IMR-90 (cell line): ENCODE data around the gene PRR36. TPM values are rescaled to one million over a fixed set of nuclear protein-coding genes. Genes with fewer than 3 reads are reported as not detected.

Experiments
- ATAC-seq: fragments of 200-7000 bp; cut with Tn5 transposase; 2 replicates; pipeline ENCODE4 v1.9.1; 2020; ENCODE audit warnings: low read depth, mild to moderate bottlenecking, moderate library complexity
- BruUV-seq: library from RNA; stranded (reverse); fragments of 400-500 nt; replicated peaks from 2 replicates; lab custom pipeline; 2021; lab: Mats Ljungman, UMichigan
- CTCF ChIA-PET: fragments of 300-600 bp; formaldehyde crosslinking; extraction: SDS; loops from one replicate; lab custom pipeline; 2021; ENCODE audit warnings: antibody characterized with exemption; lab: Yijun Ruan, JAX
- POLR2A ChIA-PET: fragments of 300-600 bp; sonication (Branson Sonifier 250); formaldehyde crosslinking; loops from one replicate; lab custom pipeline; 2022; ENCODE audit warnings: antibody characterized with exemption; ENCODE audit not compliant: unreplicated experiment; lab: Charles Lee
- DNase-seq: peaks from one replicate; pipeline ENCODE4 v3.0.0; 2013
- H2AFZ ChIP-seq: replicated peaks from 2 replicates; pipeline ENCODE3; 2013; ENCODE audit warnings: low read length, mild to moderate bottlenecking; ENCODE audit not compliant: poor library complexity
- H2AK5ac ChIP-seq: 2 replicates; pipeline ENCODE4 v1.6.1; 2013; ENCODE audit warnings: low read depth, low read length, inconsistent platforms
- H2AK9ac ChIP-seq: replicated peaks from 2 replicates; pipeline ENCODE3; 2013; ENCODE audit warnings: mild to moderate bottlenecking, low read depth, low read length, moderate library complexity; ENCODE audit not compliant: poor library complexity
- H2BK120ac ChIP-seq: 2 replicates; pipeline ENCODE4 v1.6.1; 2013; ENCODE audit warnings: low read depth, low read length, inconsistent platforms
- H2BK15ac ChIP-seq: 3 replicates; pipeline ENCODE4 v1.6.1; 2013; ENCODE audit warnings: low read depth, low read length, inconsistent platforms
- H2BK20ac ChIP-seq: 2 replicates; pipeline ENCODE4 v1.6.1; 2013; ENCODE audit warnings: low read depth, mild to moderate bottlenecking, inconsistent platforms, low read length, moderate library complexity
- H2BK5ac ChIP-seq: 2 replicates; pipeline ENCODE4 v1.6.1; 2013; ENCODE audit warnings: mild to moderate bottlenecking, low read depth, low read length, inconsistent platforms; ENCODE audit not compliant: poor library complexity, severe bottlenecking
- H3K14ac ChIP-seq: replicated peaks from 2 replicates; pipeline ENCODE4 v1.6.1; 2013; ENCODE audit warnings: low read depth, low read length, inconsistent platforms
- H3K18ac ChIP-seq: 2 replicates; pipeline ENCODE4 v1.6.1; 2013; ENCODE audit warnings: low read depth, low read length, control low read depth
- H3K23ac ChIP-seq: 2 replicates; pipeline ENCODE4 v1.6.1; 2013; ENCODE audit warnings: low read depth, low read length, inconsistent platforms
- H3K27ac ChIP-seq: 2 replicates; pipeline ENCODE4 v1.5.1; 2013; ENCODE audit warnings: mild to moderate bottlenecking, control low read depth, low read length; ENCODE audit not compliant: insufficient read depth
- H3K27me3 ChIP-seq: 2 replicates; pipeline ENCODE4 v1.6.1; 2013; ENCODE audit warnings: low read length; ENCODE audit not compliant: control insufficient read depth, insufficient read depth
- H3K36me3 ChIP-seq: 2 replicates; pipeline ENCODE4 v1.6.1; 2013; ENCODE audit warnings: low read length, mixed read lengths; ENCODE audit not compliant: control insufficient read depth, insufficient read depth
- H3K4ac ChIP-seq: 2 replicates; pipeline ENCODE4 v1.6.1; 2013; ENCODE audit warnings: low read depth, low read length, inconsistent platforms
- H3K4me1 ChIP-seq: 2 replicates; pipeline ENCODE4 v1.6.1; 2013; ENCODE audit warnings: low read length, mixed read lengths; ENCODE audit not compliant: control insufficient read depth, insufficient read depth
- H3K4me2 ChIP-seq: 2 replicates; pipeline ENCODE4 v1.6.1; 2013; ENCODE audit warnings: low read depth, mild to moderate bottlenecking, control low read depth, low read length, moderate library complexity
- H3K4me3 ChIP-seq: 2 replicates; pipeline ENCODE4 v1.5.1; 2013; ENCODE audit warnings: low read depth, mild to moderate bottlenecking, control low read depth, low read length, moderate library complexity; ENCODE audit not compliant: insufficient read depth
- H3K56ac ChIP-seq: 2 replicates; pipeline ENCODE4 v1.6.1; 2013; ENCODE audit warnings: low read length, inconsistent platforms; ENCODE audit not compliant: insufficient read depth; ENCODE audit errors: extremely low read depth
- H3K79me1 ChIP-seq, 2 experiments: 2 replicates each; pipeline ENCODE4 v1.6.1; 2013; ENCODE audit warnings: low read length in 2 of 2, inconsistent platforms in 1 of 2, low read depth in 1 of 2
- H3K9ac ChIP-seq: 2 replicates; pipeline ENCODE4 v1.6.1; 2013; ENCODE audit warnings: low read depth, low read length, control low read depth
- H3K9me1 ChIP-seq: 2 replicates; pipeline ENCODE4 v1.6.1; 2013; ENCODE audit warnings: low read length, inconsistent platforms; ENCODE audit not compliant: insufficient read depth
- H3K9me3 ChIP-seq: 2 replicates; pipeline ENCODE4 v1.6.1; 2013; ENCODE audit warnings: low read length; ENCODE audit not compliant: control insufficient read depth, insufficient read depth
- H4K20me1 ChIP-seq: 2 replicates; pipeline ENCODE4 v1.6.1; 2013; ENCODE audit warnings: low read length, inconsistent platforms; ENCODE audit not compliant: insufficient read depth
- H4K5ac ChIP-seq: 2 replicates; pipeline ENCODE4 v1.6.1; 2013; ENCODE audit warnings: mild to moderate bottlenecking, low read depth, low read length, control low read depth
- H4K8ac ChIP-seq, 2 experiments: 2 replicates each; pipeline ENCODE4 v1.6.1; 2013; ENCODE audit warnings: low read depth in 2 of 2, low read length in 2 of 2, control low read depth in 1 of 2, inconsistent platforms in 1 of 2
- H4K91ac ChIP-seq: 2 replicates; pipeline ENCODE4 v1.6.1; 2013; ENCODE audit warnings: low read depth, low read length, inconsistent platforms; ENCODE audit not compliant: insufficient read depth
- BHLHE40 ChIP-seq: fragments of 150-350 bp; IDR thresholded peaks from 2 replicates; pipeline ENCODE4 v1.6.1; 2016; ENCODE audit warnings: mild to moderate bottlenecking, low read depth, low read length
- CHD1 ChIP-seq: IDR thresholded peaks from 2 replicates; pipeline ENCODE4 v1.6.1; 2012; ENCODE audit warnings: low read depth, low read length, improper control_type of control experiment
- CTCF ChIP-seq: conservative IDR thresholded peaks from 2 replicates; pipeline ENCODE4 v1.5.1; 2012; ENCODE audit warnings: mild to moderate bottlenecking, low read depth, low read length, improper control_type of control experiment
- FOS ChIP-seq: fragments of 150-350 bp; IDR thresholded peaks from 2 replicates; pipeline ENCODE4 v1.6.1; 2016; ENCODE audit warnings: low read depth, low read length
- MAFK ChIP-seq: IDR thresholded peaks from 2 replicates; pipeline ENCODE4 v1.6.1; 2012; ENCODE audit warnings: low read depth, low read length, improper control_type of control experiment
- MAZ ChIP-seq: IDR thresholded peaks from 2 replicates; pipeline ENCODE4 v1.6.1; 2012; ENCODE audit warnings: low read depth, mild to moderate bottlenecking, low read length, improper control_type of control experiment, moderate library complexity, borderline replicate concordance
- MXI1 ChIP-seq: IDR thresholded peaks from 2 replicates; pipeline ENCODE4 v1.6.1; 2012; ENCODE audit warnings: low read depth, mild to moderate bottlenecking, low read length, moderate library complexity, borderline replicate concordance
- NFE2L2 ChIP-seq: fragments of 150-350 bp; IDR thresholded peaks from 2 replicates; pipeline ENCODE4 v1.6.1; 2016; ENCODE audit warnings: low read depth, mild to moderate bottlenecking, low read length
- POLR2A ChIP-seq: IDR thresholded peaks from 2 replicates; pipeline ENCODE4 v1.6.1; 2012; ENCODE audit warnings: mild to moderate bottlenecking, low read depth, low read length
- RAD21 ChIP-seq: IDR thresholded peaks from 2 replicates; pipeline ENCODE4 v1.6.1; 2012; ENCODE audit warnings: low read length, improper control_type of control experiment
- RCOR1 ChIP-seq: IDR thresholded peaks from 2 replicates; pipeline ENCODE4 v1.6.1; 2012; ENCODE audit warnings: mild to moderate bottlenecking, low read length, improper control_type of control experiment; ENCODE audit not compliant: insufficient replicate concordance
- RFX5 ChIP-seq: IDR thresholded peaks from 2 replicates; pipeline ENCODE4 v1.8.0; 2012; ENCODE audit warnings: low read depth, mild to moderate bottlenecking, low read length, moderate library complexity
- SMC3 ChIP-seq: fragments of 150-350 bp; IDR thresholded peaks from 2 replicates; pipeline ENCODE4 v1.6.1; 2016; ENCODE audit warnings: low read depth, mild to moderate bottlenecking, antibody characterized with exemption, low read length, moderate library complexity
- WGBS, 2 experiments: methylation state at CpG; one replicate each; pipeline versions ENCODE4 v1.1.5 to v1.1.7; 2013; ENCODE audit warnings: missing lambda C conversion rate in 2 of 2; ENCODE audit not compliant: insufficient read length in 1 of 2; ENCODE audit errors: extremely low coverage in 2 of 2; 5-methylcytosine and 5-hydroxymethylcytosine counted together
- dilution Hi-C: fragments of 300-500 bp; cut with HindIII; formaldehyde crosslinking; loops from one replicate; pipeline ENCODE4 v1.14.3; 2018; ENCODE audit warnings: low sequenced_read_pairs; ENCODE audit not compliant: unreplicated experiment
- in situ Hi-C: fragments of 300-500 bp; cut with MboI; formaldehyde crosslinking; loops from 3 replicates; pipeline ENCODE4 v1.14.3; 2019; ENCODE audit warnings: low sequenced_read_pairs, inconsistent platforms, mixed read lengths
- intact Hi-C: fragments of 100-400 bp; cut with micrococcal nuclease; formaldehyde crosslinking; loops from 2 replicates; pipeline ENCODE4 v1.10.0; 2022
- polyA plus RNA-seq, 3 experiments: library from polyadenylated mRNA; depleted of rRNA; stranded (reverse); fragments of >200 nt; gene quantifications; 2 replicates each; pipeline ENCODE4 v1.2.3, GENCODE V29; 2012; ENCODE audit warnings: low replicate concordance in 1 of 3
- total RNA-seq: library from RNA; depleted of rRNA; stranded (reverse); fragments of >200 nt; gene quantifications from 2 replicates; pipeline ENCODE4 v1.2.3, GENCODE V29; 2012
- TF ChIP-seq, protein P1 (sequence below): fragments of 150-350 bp; IDR thresholded peaks from 2 replicates; pipeline ENCODE4 v1.6.1; 2016; ENCODE audit warnings: low read depth, mild to moderate bottlenecking, low read length, moderate library complexity, borderline replicate concordance
- TF ChIP-seq, protein P2 (sequence below): fragments of 150-350 bp; IDR thresholded peaks from 2 replicates; pipeline ENCODE4 v1.6.1; 2017; ENCODE audit warnings: mild to moderate bottlenecking, antibody characterized with exemption, low read length, low read depth

Gene PRR36
- total and polyA plus RNA-seq, 2 of the 4 experiments (the other 2 are of a cell fraction): 0.02 TPM; not detected in 1

GRCh38 chr19:7833225-7834099 is 40.7 kb downstream of the PRR36 start:
- no peak overlapping the region for H2BK120ac ChIP-seq
- BruUV-seq: no TSS peak
- in situ Hi-C loops: no loop called here
- no peak for TF ChIP-seq POLR2A
- no peak for TF ChIP-seq MAFK
- TF ChIP-seq CTCF: no peak
- TF ChIP-seq RFX5: no peak
- no peak for TF ChIP-seq CHD1
- TF ChIP-seq, protein P1, sequence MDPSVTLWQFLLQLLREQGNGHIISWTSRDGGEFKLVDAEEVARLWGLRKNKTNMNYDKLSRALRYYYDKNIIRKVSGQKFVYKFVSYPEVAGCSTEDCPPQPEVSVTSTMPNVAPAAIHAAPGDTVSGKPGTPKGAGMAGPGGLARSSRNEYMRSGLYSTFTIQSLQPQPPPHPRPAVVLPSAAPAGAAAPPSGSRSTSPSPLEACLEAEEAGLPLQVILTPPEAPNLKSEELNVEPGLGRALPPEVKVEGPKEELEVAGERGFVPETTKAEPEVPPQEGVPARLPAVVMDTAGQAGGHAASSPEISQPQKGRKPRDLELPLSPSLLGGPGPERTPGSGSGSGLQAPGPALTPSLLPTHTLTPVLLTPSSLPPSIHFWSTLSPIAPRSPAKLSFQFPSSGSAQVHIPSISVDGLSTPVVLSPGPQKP: no peak
- TF ChIP-seq, protein P2, sequence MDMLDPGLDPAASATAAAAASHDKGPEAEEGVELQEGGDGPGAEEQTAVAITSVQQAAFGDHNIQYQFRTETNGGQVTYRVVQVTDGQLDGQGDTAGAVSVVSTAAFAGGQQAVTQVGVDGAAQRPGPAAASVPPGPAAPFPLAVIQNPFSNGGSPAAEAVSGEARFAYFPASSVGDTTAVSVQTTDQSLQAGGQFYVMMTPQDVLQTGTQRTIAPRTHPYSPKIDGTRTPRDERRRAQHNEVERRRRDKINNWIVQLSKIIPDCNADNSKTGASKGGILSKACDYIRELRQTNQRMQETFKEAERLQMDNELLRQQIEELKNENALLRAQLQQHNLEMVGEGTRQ: no peak
- no peak for TF ChIP-seq SMC3
- TF ChIP-seq RAD21: no peak
- no peak for TF ChIP-seq MXI1
- TF ChIP-seq BHLHE40: no peak
- no peak for TF ChIP-seq NFE2L2
- TF ChIP-seq MAZ: no peak
- no peak for TF ChIP-seq RCOR1
- no peak for TF ChIP-seq FOS

More at GRCh38 chr19:7833225-7834099, 40.7 kb downstream of the PRR36 start:
- Histone ChIP-seq H2BK15ac (no peak overlapping the region; the same call in 2 of the 3 replicates), H3K27ac (no peak overlapping the region), H2AFZ (peak overlapping the region; percentile 21), H3K4me3 (no peak overlapping the region), H3K9me1 (peaks cover 6% of the 10 kb centered on the region), H2AK5ac (no peak overlapping the region), H4K20me1 (peaks cover 10% of the 10 kb centered on the region), H4K8ac (no peak overlapping the region), H4K5ac (no peak overlapping the region), H3K4ac (no peak overlapping the region), H2BK5ac (no peak overlapping the region), H3K4me2 (no peak overlapping the region), H3K4me1 (peaks cover 16% of the 10 kb centered on the region), H4K91ac (no peak overlapping the region), H3K23ac (no peak overlapping the region), H3K18ac (no peak overlapping the region), H3K14ac (no peak overlapping the region), H3K9ac (no peak overlapping the region), H3K79me1 (peaks cover 5 to 56% of the 10 kb centered on the region in 2 experiments), H3K56ac (no peak overlapping the region), H2AK9ac (peak overlapping the region; percentile 48), H3K9me3 (no peaks in the 10 kb centered on the region), H3K36me3 (no peaks in the 10 kb centered on the region), H2BK20ac (no peak overlapping the region), H3K27me3 (0 out of 2 replicates have a peak, but pooled peaks cover under 1% of the 10 kb centered on the region)
- intact Hi-C loops: no loop called here
- CTCF ChIA-PET: no interaction called here
- POLR2A ChIA-PET: no interaction called here
- DNase-seq (peak; percentile 33), ATAC-seq (no peak)
- WGBS, 2 experiments: 76% methylated on average over 8 of the region's 23 CpGs; no CpG with 5 or more reads in 1 of the 2 experiments
- dilution Hi-C loops: no loop called here
